BLaER1 treated with 17β-estradiol and CSF1 and Interleukin-3, amounts not matched to agents 10 nM and 100 nM (cell line): ENCODE measurements around the gene GFRA4.
A peak's percentile ranks its signal among the peaks of the same experiment; 100 is the strongest.
"Not testable (repeated sequence)": the region's sequence is repeated elsewhere in the genome, so short reads cannot be mapped to it uniquely, and the experiment has no call there.

Source experiments
- H3K27ac ChIP-seq, 11 experiments: shearing (Covaris generic); formaldehyde crosslinking; 2 replicates each; pipeline ENCODE4 v1.8.1; 2022
- H3K27me3 ChIP-seq, 11 experiments: shearing (Covaris generic); formaldehyde crosslinking; 2 replicates each; pipeline ENCODE4 v1.8.1; 2022
- H3K36me3 ChIP-seq, 11 experiments: shearing (Covaris generic); formaldehyde crosslinking; 2 replicates each; pipeline ENCODE4 v1.8.1; 2022
- H3K4me1 ChIP-seq, 10 experiments: shearing (Covaris generic); formaldehyde crosslinking; 2 replicates each; pipeline ENCODE4 v1.8.1; 2022
- H3K4me2 ChIP-seq, 11 experiments: shearing (Covaris generic); formaldehyde crosslinking; 2 replicates each; pipeline ENCODE4 v1.8.1; 2022
- H3K4me3 ChIP-seq, 10 experiments: shearing (Covaris generic); formaldehyde crosslinking; 2 replicates each; pipeline ENCODE4 v1.8.1; 2022
- H3K9ac ChIP-seq, 11 experiments: shearing (Covaris generic); formaldehyde crosslinking; 2 replicates each; pipeline ENCODE4 v1.8.1; 2022
- H3K9me3 ChIP-seq, 11 experiments: shearing (Covaris generic); formaldehyde crosslinking; replicated peaks in 1 of 11; 2 replicates each; pipeline ENCODE4 v1.8.1; 2022
- H4K20me1 ChIP-seq, 11 experiments: shearing (Covaris generic); formaldehyde crosslinking; 2 replicates each; pipeline ENCODE4 v1.8.1; 2022
- Cebpa-rat ChIP-seq, 11 experiments: shearing (Covaris generic); IDR thresholded peaks; 2 replicates each; pipeline ENCODE4 v1.8.1; 2022

The GFRA4 gene

GRCh38 chr20:3621111-3621510 is 42.1 kb downstream of the GFRA4 start:
- Histone ChIP-seq H3K27ac (no peak overlapping the region), H3K4me2 (no peak overlapping the region), H4K20me1 (no peaks in the 10 kb centered on the region; a peak in 1 of 22 replicates), H3K9me3 (no peaks in the 10 kb centered on the region), H3K4me3 (no peak overlapping the region), H3K27me3 (no peaks in the 10 kb centered on the region), H3K9ac (no peak overlapping the region), H3K4me1 (peaks cover 0 to 23% (median 12%) of the 10 kb centered on the region in 10 experiments; a peak in 15 of 20 replicates), H3K36me3 (peaks cover 0 to 92% (median 7%) of the 10 kb centered on the region in 11 experiments; a peak in 13 of 22 replicates)
- no peak for TF ChIP-seq Cebpa-rat (IDR thresholded peaks at IDR 0.05)

GRCh38 chr20:3616250-3616649 is 46.9 kb downstream of the GFRA4 start:
- Histone ChIP-seq H4K20me1 (no peaks in the 10 kb centered on the region), H3K9me3 (no peaks in the 10 kb centered on the region), H3K27ac (peak overlapping the region in 8 of 11 experiments; percentile 12 to 83 (median 69); a peak in 15 of 22 replicates), H3K4me3 (no peak overlapping the region), H3K36me3 (peaks cover 0 to 56% (median 7%) of the 10 kb centered on the region in 11 experiments; a peak in 11 of 22 replicates), H3K9ac (peak overlapping the region in 2 of 11 experiments; percentile 22 to 75; a peak in 5 of 22 replicates), H3K4me1 (peaks cover 33 to 63% (median 51%) of the 10 kb centered on the region in 10 experiments), H3K4me2 (peak overlapping the region in 7 of 11 experiments; percentile 31 to 92 (median 82); a peak in 8 of 22 replicates), H3K27me3 (no peaks in the 10 kb centered on the region)
- no peak for TF ChIP-seq Cebpa-rat (IDR thresholded peaks at IDR 0.05)

- not testable (repeated sequence) for H4K20me1 ChIP-seq, H3K27me3 ChIP-seq, H3K9me3 ChIP-seq
- Histone ChIP-seq H3K9ac (peak overlapping the region in 6 of 11 experiments; percentile 51 to 77 (median 67); a peak in 12 of 22 replicates), H3K4me3 (peak overlapping the region in 2 of 10 experiments; percentile 10 to 33; a peak in 1 of 20 replicates), H3K4me1 (peaks cover 33 to 63% (median 51%) of the 10 kb centered on the region in 10 experiments), H3K4me2 (peak overlapping the region; percentile 75 to 92 (median 84); a peak in 21 of 22 replicates), H3K36me3 (peaks cover 0 to 56% (median 14%) of the 10 kb centered on the region in 11 experiments; a peak in 13 of 22 replicates), H3K27ac (peak overlapping the region in 9 of 11 experiments; percentile 33 to 83 (median 68); a peak in 16 of 22 replicates)
- peak in 5 of 11 experiments; percentile 42 to 89 (median 86); a peak in 8 of 22 replicates for TF ChIP-seq Cebpa-rat (IDR thresholded peaks at IDR 0.05)
Observed at GRCh38 chr20:3615171-3615840, 47.9 kb downstream of the GFRA4 start.

- TF ChIP-seq Cebpa-rat (IDR thresholded peaks at IDR 0.05) = no peak
- H3K4me3 ChIP-seq = peak overlapping the region in 8 of 10 experiments; percentile 1 to 42 (median 19); a peak in 9 of 20 replicates
Observed at GRCh38 chr20:3614466-3614865, 48.7 kb downstream of the GFRA4 start.

GRCh38 chr20:3613821-3614440 is 49.3 kb downstream of the GFRA4 start:
- H3K9ac ChIP-seq = peak overlapping the region; percentile 32 to 77 (median 56); a peak in 20 of 22 replicates
- H3K36me3 ChIP-seq = peaks cover 0 to 57% (median 15%) of the 10 kb centered on the region in 11 experiments; a peak in 13 of 22 replicates
- no peak for TF ChIP-seq Cebpa-rat (IDR thresholded peaks at IDR 0.05)
- H3K4me1 ChIP-seq = peaks cover 33 to 59% (median 51%) of the 10 kb centered on the region in 10 experiments
- no peaks in the 10 kb centered on the region for H3K27me3 ChIP-seq
- peak overlapping the region in 9 of 11 experiments; percentile 33 to 83 (median 68); a peak in 17 of 22 replicates for H3K27ac ChIP-seq
- no peaks in the 10 kb centered on the region for H4K20me1 ChIP-seq
- H3K4me2 ChIP-seq = peak overlapping the region; percentile 75 to 92 (median 84)
- peak overlapping the region in 8 of 10 experiments; percentile 1 to 42 (median 19); a peak in 10 of 20 replicates for H3K4me3 ChIP-seq
- no peaks in the 10 kb centered on the region for H3K9me3 ChIP-seq

More at GRCh38 chr20:3614466-3614865, 48.7 kb downstream of the GFRA4 start:
- H3K36me3 ChIP-seq = peaks cover 0 to 56% (median 15%) of the 10 kb centered on the region in 11 experiments; a peak in 13 of 22 replicates
- peaks cover 33 to 59% (median 51%) of the 10 kb centered on the region in 10 experiments for H3K4me1 ChIP-seq
- peak overlapping the region; percentile 75 to 92 (median 84) for H3K4me2 ChIP-seq
- H3K9ac ChIP-seq = peak overlapping the region; percentile 32 to 77 (median 56); a peak in 18 of 22 replicates
- H3K27me3 ChIP-seq = no peaks in the 10 kb centered on the region
- peak overlapping the region in 9 of 11 experiments; percentile 33 to 83 (median 68); a peak in 17 of 22 replicates for H3K27ac ChIP-seq
- H4K20me1 ChIP-seq = no peaks in the 10 kb centered on the region
- no peaks in the 10 kb centered on the region for H3K9me3 ChIP-seq

- no peaks in the 10 kb centered on the region for H3K9me3 ChIP-seq
- no peak for TF ChIP-seq Cebpa-rat (IDR thresholded peaks at IDR 0.05)
- peaks cover 6 to 58% (median 15%) of the 10 kb centered on the region in 11 experiments; a peak in 12 of 22 replicates for H3K36me3 ChIP-seq
- H3K4me1 ChIP-seq = peaks cover 33 to 57% (median 49%) of the 10 kb centered on the region in 10 experiments
- H3K4me3 ChIP-seq = no peak overlapping the region
- no peaks in the 10 kb centered on the region for H3K27me3 ChIP-seq
- H3K4me2 ChIP-seq = peak overlapping the region; percentile 28 to 88 (median 68)
- H4K20me1 ChIP-seq = no peaks in the 10 kb centered on the region
- peak overlapping the region in 6 of 11 experiments; percentile 1 to 56 (median 32); a peak in 6 of 22 replicates for H3K27ac ChIP-seq
- H3K9ac ChIP-seq = peak overlapping the region in 1 of 11 experiments; percentile 18; a peak in 1 of 22 replicates
Observed at GRCh38 chr20:3612795-3613572, 50.2 kb downstream of the GFRA4 start.

GRCh38 chr20:3611901-3612300 is 51.3 kb downstream of the GFRA4 start:
- no peak overlapping the region for H3K4me2 ChIP-seq
- no peak overlapping the region for H3K4me3 ChIP-seq
- peaks cover 33 to 48% (median 45%) of the 10 kb centered on the region in 10 experiments for H3K4me1 ChIP-seq
- H3K36me3 ChIP-seq = peaks cover 8 to 56% (median 15%) of the 10 kb centered on the region in 11 experiments; a peak in 13 of 22 replicates
- no peaks in the 10 kb centered on the region for H4K20me1 ChIP-seq
- no peak overlapping the region for H3K27ac ChIP-seq
- no peak for TF ChIP-seq Cebpa-rat (IDR thresholded peaks at IDR 0.05)
- H3K9ac ChIP-seq = no peak overlapping the region
- no peaks in the 10 kb centered on the region for H3K27me3 ChIP-seq
- no peaks in the 10 kb centered on the region for H3K9me3 ChIP-seq
